ENCODE results near the gene PRKCB.

- no peak for TF ChIP-seq CTCF (IDR thresholded peaks at IDR 0.05 in 4 of 5, conservative IDR thresholded peaks at IDR 0.05 in 1 of 5)
- no peak for TF ChIP-seq POLR2A (IDR thresholded peaks at IDR 0.05)
These were observed 117.2 kb downstream of the PRKCB start for GRCh38 chr16:23952971-23953300.

All from gastrocnemius medialis (tissue), 4 donors.